ENCODE measurements around the gene PLXNB2. TPM values are rescaled to one million over a fixed set of nuclear protein-coding genes. Genes with fewer than 3 reads are reported as not detected.
A peak's percentile ranks its signal among the peaks of the same experiment; 100 is the strongest.

The PLXNB2 gene
- total and polyA plus RNA-seq, 2 of the 4 experiments (the other 2 are of a cell fraction) = 73.1 to 202 TPM

GRCh38 chr22:50269970-50270665, 37.3 kb downstream of the PLXNB2 start, which contains the start of gene MAPK11 (continued):
- TF ChIP-seq RAD21 (IDR thresholded peaks at IDR 0.05; ENCODE audit: low read length) = no peak

DNA sequence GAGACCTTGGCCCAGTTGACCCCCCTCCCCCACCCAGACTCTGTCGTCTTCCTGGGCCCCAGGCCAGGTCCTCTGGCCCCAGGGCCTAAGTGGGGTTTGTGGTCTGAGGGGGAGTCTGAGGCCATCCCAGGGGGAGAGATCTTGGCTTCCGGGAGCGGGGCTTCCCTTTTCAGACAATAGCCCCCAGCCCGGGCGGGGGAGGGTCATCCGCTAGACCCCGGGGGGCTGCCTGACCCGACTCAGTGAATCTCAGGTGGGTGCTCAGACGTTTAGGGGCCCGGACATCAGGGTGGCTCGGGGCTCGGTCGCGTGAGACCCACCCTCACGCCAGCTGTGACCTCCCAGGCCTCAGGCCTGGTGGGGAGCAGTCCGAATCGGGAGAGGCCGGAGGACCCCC, 37.9 kb downstream of the PLXNB2 start:
- Histone ChIP-seq H2BK15ac (ENCODE audit: low read depth, low read length) (no peak overlapping the region), H3K79me1 (ENCODE audit: low read depth in 1 of 2, low read length in 2 of 2) (peaks cover 0 to 3% of the 10 kb centered on the region in 2 experiments; a peak in 1 of 4 replicates), H2BK20ac (ENCODE audit: low read depth, low read length) (no peak overlapping the region), H3K4me1 (ENCODE audit: control insufficient read depth, insufficient read depth, low read length) (peaks cover 13% of the 10 kb centered on the region), H3K9me3 (ENCODE audit: control insufficient read depth, insufficient read depth, low read length) (no peaks in the 10 kb centered on the region), H2BK120ac (ENCODE audit: low read depth, low read length) (no peak overlapping the region), H3K23ac (ENCODE audit: low read depth, low read length) (no peak overlapping the region), H4K8ac (ENCODE audit: low read depth in 2 of 2, low read length in 2 of 2) (peak overlapping the region in 1 of 2 experiments; percentile 21; a peak in 1 of 4 replicates), H4K91ac (ENCODE audit: insufficient read depth, low read depth, low read length) (no peak overlapping the region), H2BK5ac (ENCODE audit: low read depth, low read length, poor library complexity, severe bottlenecking) (no peak overlapping the region), H3K27ac (ENCODE audit: insufficient read depth, low read length) (no peak overlapping the region), H3K14ac (replicated peaks; ENCODE audit: low read depth, low read length) (no peak overlapping the region), H2AK9ac (replicated peaks; ENCODE audit: low read depth, low read length, poor library complexity) (peak overlapping the region; percentile 7), H3K4me3 (ENCODE audit: insufficient read depth, low read depth, low read length) (0 out of 2 replicates have a peak overlapping the region, but pooled peaks have one; percentile 15), H3K56ac (ENCODE audit: extremely low read depth, insufficient read depth, low read length) (no peak overlapping the region), H4K20me1 (ENCODE audit: insufficient read depth, low read length) (peaks cover 29% of the 10 kb centered on the region), H3K27me3 (ENCODE audit: control insufficient read depth, insufficient read depth, low read length) (no peaks in the 10 kb centered on the region), H2AFZ (replicated peaks; ENCODE audit: low read length, poor library complexity) (peak overlapping the region; percentile 81), H3K4me2 (ENCODE audit: low read depth, low read length) (peak overlapping the region; percentile 51), H3K4ac (ENCODE audit: low read depth, low read length) (no peak overlapping the region), H4K5ac (ENCODE audit: low read depth, low read length) (no peak overlapping the region), H3K9ac (ENCODE audit: low read depth, low read length) (no peak overlapping the region; the same call in 1 of the 2 replicates), H2AK5ac (ENCODE audit: low read depth, low read length) (no peak overlapping the region), H3K36me3 (ENCODE audit: control insufficient read depth, insufficient read depth, low read length) (peaks cover 9% of the 10 kb centered on the region; the same call in 1 of the 2 replicates), H3K18ac (ENCODE audit: low read depth, low read length) (no peak overlapping the region), H3K9me1 (ENCODE audit: insufficient read depth, low read length) (no peaks in the 10 kb centered on the region)
- intact Hi-C loops (cut with micrococcal nuclease) = no loop called here
- POLR2A ChIA-PET (ENCODE audit: unreplicated experiment) = no interaction called here
- ATAC-seq (ENCODE audit: low read depth) (no peak), DNase-seq (no peak)
- dilution Hi-C loops (cut with HindIII; ENCODE audit: low sequenced_read_pairs, unreplicated experiment) = no loop called here
- no TSS peak for BruUV-seq (replicated peaks)
- in situ Hi-C loops (cut with MboI; ENCODE audit: low sequenced_read_pairs) = no loop called here
- no CpG with 5 or more reads among the region's 18 CpGs for WGBS, 2 experiments (ENCODE audit: extremely low coverage in 2 of 2, insufficient read length in 1 of 2)
- no peak for TF ChIP-seq CEBPB (IDR thresholded peaks at IDR 0.05; ENCODE audit: low read depth, low read length)
- no peak for TF ChIP-seq MAFK (IDR thresholded peaks at IDR 0.05; ENCODE audit: low read depth, low read length)
- no peak for TF ChIP-seq RCOR1 (IDR thresholded peaks at IDR 0.05; ENCODE audit: insufficient replicate concordance, low read length)
- no peak for TF ChIP-seq RAD21 (IDR thresholded peaks at IDR 0.05; ENCODE audit: low read length)
- no peak for TF ChIP-seq CTCF (conservative IDR thresholded peaks at IDR 0.05; ENCODE audit: low read depth, low read length)
- TF ChIP-seq POLR2A (IDR thresholded peaks at IDR 0.05; ENCODE audit: low read depth, low read length) = no peak
- TF ChIP-seq NFE2L2 (IDR thresholded peaks at IDR 0.05; ENCODE audit: low read depth, low read length) = no peak
- no peak for TF ChIP-seq CHD1 (IDR thresholded peaks at IDR 0.05; ENCODE audit: low read depth, low read length)
- no peak for TF ChIP-seq MXI1 (IDR thresholded peaks at IDR 0.05; ENCODE audit: borderline replicate concordance, low read depth, low read length)
- TF ChIP-seq FOS (IDR thresholded peaks at IDR 0.05; ENCODE audit: low read depth, low read length) = no peak
- no peak for TF ChIP-seq RFX5 (IDR thresholded peaks at IDR 0.05; ENCODE audit: low read depth, low read length)
- no peak for TF ChIP-seq SMC3 (IDR thresholded peaks at IDR 0.05; ENCODE audit: low read depth, low read length)
- no peak for TF ChIP-seq USF2 (IDR thresholded peaks at IDR 0.05; ENCODE audit: low read depth, low read length)
- CTCF ChIA-PET = no interaction called here
